ENCODE measurements around the gene C1QTNF2. TPM values are rescaled to one million over a fixed set of nuclear protein-coding genes. Genes with fewer than 3 reads are reported as not detected.

Gene C1QTNF2, protein sequence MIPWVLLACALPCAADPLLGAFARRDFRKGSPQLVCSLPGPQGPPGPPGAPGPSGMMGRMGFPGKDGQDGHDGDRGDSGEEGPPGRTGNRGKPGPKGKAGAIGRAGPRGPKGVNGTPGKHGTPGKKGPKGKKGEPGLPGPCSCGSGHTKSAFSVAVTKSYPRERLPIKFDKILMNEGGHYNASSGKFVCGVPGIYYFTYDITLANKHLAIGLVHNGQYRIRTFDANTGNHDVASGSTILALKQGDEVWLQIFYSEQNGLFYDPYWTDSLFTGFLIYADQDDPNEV
- total RNA-seq: 0.32 and 0.39 TPM in 2 replicates

GRCh38 chr5:160369990-160370712, at the start of gene C1QTNF2:
C1QTNF2 (minus strand) TSS chr5:160370626; CDS start chr5:160355011, 15,615 bp downstream.

GRCh38 chr5:160418561-160419457, 48.4 kb upstream of the C1QTNF2 start, which contains the start of gene SLU7:
SLU7 (minus strand) TSS chr5:160419081; CDS start chr5:160415294, 3,787 bp downstream.

DNA sequence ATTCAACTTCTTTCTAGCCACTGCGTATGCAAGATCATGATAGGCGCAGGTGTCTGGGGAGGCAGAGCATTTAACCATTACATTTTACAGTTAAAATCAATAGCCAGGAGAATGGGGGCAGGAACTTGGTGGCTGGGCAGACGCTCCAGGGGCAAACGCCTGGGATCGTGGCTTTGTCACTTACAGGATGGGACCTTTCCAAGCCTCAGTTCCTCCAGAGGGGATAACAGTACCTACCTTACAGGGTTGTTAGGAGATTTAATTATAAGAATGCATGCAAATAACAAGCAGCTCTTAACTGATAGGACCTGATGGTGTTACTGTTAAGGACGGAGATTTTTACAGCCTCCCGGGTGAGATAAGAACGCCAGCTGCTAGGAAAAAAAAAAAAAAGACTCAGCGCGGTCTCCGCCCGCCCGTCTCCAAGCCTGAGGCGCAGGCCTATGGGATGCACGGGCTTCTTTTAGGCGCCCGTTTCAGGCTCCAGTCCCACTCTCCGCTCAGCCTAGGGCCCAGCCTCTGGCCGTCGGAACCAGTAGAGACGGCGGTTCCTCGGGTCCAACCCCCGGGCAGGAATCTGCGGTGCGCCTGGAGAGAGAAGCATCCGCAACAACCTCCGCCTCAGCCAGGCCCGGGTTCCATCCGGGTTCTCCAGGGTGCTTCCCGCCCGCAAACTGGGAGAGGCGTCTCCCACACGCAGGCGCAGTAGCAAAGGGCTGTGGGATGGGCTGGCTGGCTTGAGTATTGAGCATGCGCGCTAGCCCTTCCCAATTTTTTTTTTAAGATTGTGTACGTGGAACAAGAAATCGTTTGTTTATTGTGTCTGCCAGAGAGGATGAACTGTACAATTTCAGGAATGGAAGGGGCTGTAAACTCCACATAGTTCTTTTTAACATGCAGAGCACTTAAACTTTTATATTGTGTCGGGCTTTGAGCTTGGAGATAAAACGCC, 29.3 kb upstream of the C1QTNF2 start, which contains the start of gene FAM200C:
FAM200C (minus strand) TSS at position 653 of the 952 bp plus-strand sequence. CDS start 4,564 bp downstream, outside the sequence.

DNA sequence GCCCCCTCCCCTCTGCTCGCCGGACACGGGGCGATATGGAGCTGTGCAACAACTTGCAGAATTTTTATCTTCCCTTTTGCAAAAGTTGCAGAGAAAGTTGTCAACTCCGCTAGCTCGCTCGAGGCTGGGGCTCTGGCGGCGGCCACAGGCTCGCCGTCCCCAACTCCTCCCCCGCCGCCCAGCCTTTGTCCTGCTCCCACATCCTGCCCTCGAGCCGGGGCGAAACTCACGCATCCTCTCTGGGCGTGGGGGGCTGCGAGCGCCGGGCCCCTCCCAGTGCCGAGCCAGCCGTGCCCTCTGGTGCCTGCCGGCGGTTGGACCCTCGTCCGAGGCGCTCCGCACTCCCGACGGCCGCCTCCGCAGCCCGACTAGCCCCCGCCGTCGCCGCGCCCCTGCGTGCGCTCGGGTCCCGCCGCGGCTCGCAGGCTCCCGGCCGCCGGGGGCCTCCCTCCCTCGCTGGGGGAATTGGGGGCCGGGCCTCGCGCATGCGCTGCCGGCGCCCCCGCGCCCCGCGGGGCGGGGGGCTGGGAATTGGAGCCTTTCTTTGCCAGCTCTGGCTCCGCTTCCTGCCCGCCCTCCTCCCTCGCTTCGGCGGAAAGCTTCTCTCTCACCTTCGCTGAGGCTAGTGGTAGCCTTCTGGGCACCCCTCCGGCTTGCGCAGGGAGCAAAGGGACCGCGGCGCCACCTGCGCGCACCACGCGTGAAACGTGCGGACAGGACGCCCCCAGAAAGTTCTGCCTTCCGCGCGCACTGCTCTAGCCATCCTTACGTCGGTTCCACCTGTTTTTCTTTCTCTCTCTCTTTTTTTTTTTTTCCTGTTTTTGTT, 58.1 kb downstream of the C1QTNF2 start, which contains the start of gene CCNJL:
CCNJL (minus strand) TSS at position 431 of the 826 bp plus-strand sequence. CDS start 641 bp downstream, outside the sequence.

Other genes starting within 250 kb of the C1QTNF2 start
- not detected in 2 replicates for gene FABP6, start 141.1 kb downstream of the C1QTNF2 start, total RNA-seq
- 3.9 and 4.4 TPM in 2 replicates for gene CCNJL, start 58.1 kb downstream of the C1QTNF2 start, total RNA-seq
- gene FAM200C, start 29.4 kb upstream of the C1QTNF2 start, total RNA-seq: 4.0 and 9.3 TPM in 2 replicates
- gene SLU7, start 48.5 kb upstream of the C1QTNF2 start, total RNA-seq: 40.1 and 77.3 TPM in 2 replicates
- gene PTTG1, start 51.2 kb upstream of the C1QTNF2 start, total RNA-seq: 54.9 and 267 TPM in 2 replicates

Data from epithelial cell of alveolus of lung (primary cell).